GM04504 (cell line): ENCODE measurements around the gene MVB12B.

ENCODE experiments used
- DNase-seq: peaks from one replicate; pipeline ENCODE4 v3.0.0-alpha.2; 2012; ENCODE audit warnings: low read depth

Gene MVB12B

GRCh38 chr9:126431077-126431742 lies 104.6 kb downstream of the MVB12B start:
- DNase-seq = no peak

GRCh38 chr9:126432659-126433058 lies 106.0 kb downstream of the MVB12B start:
- DNase-seq = no peak

DNA sequence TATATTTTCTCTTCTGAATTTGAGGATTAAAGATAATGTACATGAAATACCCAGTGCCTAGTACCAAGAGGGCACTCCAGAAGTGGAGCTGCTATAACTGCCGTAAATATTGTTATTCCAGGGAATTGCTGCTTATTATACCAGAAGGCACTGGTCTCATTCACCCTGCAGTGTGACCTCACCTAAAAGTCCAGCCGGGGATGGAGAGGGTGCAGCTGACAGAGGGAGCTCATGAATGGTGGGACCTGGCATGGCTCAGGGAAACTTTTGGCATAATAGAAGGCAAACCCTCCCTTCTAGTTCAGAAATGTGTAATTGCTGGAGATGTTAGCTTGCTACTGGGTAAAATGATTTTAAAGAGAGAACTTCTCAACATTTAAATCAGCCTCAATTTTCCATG lies 108.5 kb downstream of the MVB12B start:
- DNase-seq = no peak

GRCh38 chr9:126435626-126436025 lies 109.0 kb downstream of the MVB12B start:
- no peak for DNase-seq

DNA sequence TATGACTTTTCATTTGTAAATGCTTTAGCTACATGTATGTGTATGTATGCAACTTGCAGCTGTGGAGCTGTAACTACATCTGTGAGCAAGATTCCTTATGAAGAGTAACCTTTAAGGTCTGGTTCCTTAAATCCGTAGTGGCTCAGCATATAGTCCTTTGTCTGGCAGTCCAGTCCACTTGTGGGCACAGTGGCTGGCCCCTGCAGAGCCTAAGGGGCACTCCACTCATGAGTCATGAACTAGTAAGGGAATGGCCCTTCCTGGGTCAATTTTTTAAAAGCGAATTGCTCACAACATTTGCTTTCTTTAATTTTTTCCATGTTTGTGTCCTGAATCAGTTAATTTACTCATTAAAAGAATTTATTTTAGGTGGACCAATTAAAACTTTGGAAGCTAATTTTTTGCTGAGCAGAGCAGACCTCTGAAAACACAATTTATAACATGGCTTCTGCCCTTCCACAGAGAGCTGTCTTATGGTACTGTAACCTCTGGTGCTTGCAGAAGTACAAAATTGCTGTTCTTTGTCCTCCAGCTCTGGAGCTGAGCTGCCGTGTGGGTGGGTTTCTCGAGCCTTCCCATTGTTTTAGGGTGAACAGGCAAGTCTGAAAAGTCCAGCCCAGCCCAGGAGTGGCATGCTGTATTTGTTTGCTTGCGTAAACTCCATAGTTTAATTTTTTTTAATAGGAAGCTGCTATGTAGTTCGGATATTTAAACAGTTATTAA lies 110.1 kb downstream of the MVB12B start:
- DNase-seq = no peak

- no peak for DNase-seq
These were observed 110.6 kb downstream of the MVB12B start for GRCh38 chr9:126437268-126437666.

GRCh38 chr9:126437701-126438100 lies 111.1 kb downstream of the MVB12B start:
- DNase-seq = no peak

DNA sequence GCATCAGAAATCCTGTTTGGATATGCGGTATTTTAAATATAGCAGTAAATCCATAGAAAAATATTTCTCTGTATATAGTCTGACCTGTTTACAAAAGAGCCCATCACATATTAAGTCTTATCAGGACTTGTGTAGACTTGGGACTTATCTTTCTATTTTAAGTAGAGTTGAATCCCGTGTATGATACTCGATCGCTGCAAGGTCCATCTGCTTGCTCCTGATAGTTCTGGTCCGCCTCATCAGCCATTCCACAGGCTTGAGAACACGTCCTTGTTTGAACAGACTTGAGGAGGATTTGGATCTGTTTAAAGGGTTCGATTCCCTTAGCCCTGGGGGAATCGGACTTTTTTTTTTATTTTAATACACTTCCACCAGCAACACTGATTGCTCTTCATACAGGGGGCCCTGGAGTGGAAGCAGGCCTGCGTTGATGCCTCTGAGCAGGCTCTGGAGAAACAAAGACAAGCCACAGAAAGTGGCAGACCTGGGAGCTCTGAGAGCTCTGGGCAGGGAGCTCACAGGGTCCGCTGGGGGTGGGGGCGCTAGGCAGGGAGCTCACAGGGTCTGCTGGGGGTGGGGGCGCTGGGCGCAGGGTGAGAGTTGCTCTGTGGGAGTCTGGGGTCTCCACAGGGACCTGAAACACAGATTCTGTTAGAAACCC lies 112.2 kb downstream of the MVB12B start:
- no peak for DNase-seq

DNA sequence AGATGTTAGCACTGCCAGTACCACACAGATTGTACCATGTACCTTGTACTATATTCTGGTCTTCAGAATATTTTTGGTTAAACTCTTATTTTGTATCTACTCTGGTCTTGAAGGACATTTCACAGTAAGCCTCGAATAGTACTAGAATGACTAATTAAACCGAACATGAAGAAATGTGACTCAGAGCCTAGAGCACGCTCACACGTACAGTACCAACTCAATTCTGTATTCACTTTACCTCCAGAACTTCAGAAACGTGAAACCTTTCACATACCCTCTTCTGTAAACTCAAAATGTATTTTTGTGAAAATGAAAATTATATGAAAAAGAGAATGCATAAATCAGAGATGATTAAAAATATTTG lies 112.8 kb downstream of the MVB12B start:
- DNase-seq = peak; percentile 28

DNA sequence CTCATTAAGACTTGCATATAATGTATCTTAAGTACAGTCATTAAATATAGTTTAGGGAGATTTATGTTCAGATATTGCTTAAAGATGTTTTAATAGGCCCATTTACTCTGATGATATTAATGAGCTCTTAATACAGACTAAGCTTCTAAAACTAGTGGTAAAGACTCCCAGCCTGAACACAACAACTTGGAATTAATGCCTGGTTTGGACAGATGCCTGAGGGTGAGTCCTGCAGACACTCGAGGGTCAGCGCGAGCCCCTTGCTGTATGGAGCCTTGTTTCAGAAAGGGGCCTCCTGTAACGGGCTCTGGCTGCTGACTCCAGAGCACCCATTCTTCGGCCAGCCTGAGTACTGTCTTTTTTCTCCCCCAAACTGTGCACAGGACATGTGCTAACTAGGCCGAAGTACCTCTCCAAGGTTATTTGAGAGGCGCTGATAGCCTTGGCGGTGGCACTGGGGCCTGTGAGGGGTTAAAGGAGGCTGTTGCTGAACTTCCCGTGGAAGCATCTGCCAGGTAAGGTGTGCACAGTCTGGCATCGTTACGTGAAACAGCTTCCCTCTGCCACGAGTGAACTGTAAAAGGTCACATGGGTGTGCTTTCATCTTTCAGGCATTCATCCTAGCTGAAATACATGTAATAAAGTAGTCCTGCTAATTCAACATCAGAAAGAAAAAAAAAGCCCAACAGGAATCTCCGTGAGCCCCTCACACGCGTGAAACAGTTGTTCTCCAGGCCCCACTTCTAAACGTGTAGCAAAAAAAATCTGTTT lies 113.4 kb downstream of the MVB12B start:
- DNase-seq = no peak

GRCh38 chr9:126440940-126441339 lies 114.3 kb downstream of the MVB12B start:
- peak; percentile 59 for DNase-seq

DNA sequence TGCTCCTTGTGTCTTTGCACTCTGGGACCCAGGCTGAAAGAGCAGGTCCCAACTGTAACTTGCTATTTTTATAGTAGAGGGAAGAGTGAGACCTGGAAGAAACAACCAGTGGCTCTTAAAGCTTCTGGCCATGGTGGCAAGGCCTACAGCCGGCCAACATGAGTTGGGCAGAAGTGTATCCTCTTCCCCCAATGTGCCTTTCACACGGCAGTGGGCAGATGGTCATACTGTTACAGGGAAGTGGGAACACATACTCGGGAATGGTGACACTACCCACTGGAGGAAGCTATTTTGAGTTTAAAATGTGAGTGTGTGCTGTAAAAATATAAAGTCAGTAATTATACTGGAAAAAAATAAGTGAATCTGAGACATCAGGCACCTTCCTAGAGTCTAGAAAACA lies 116.0 kb downstream of the MVB12B start:
- no peak for DNase-seq

DNA sequence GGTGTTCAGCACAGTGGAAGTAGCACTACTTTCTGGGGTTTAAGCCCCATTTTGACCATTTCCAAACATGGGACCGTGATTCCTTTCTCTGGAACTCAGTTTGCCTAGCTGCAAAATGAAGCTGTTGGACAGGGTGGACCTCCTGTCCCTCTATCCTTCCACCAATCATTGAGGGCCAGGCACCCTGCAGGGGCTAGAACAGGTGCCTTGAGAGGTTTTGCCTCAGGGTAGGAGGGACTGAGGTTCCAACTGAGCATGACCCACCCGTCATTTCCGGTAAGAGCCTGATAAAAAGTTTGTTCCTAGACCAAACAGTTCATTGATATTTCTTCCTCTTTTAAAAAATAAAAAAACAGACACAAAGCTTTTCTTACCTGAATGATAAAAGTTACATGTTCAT lies 116.5 kb downstream of the MVB12B start:
- DNase-seq = no peak

DNA sequence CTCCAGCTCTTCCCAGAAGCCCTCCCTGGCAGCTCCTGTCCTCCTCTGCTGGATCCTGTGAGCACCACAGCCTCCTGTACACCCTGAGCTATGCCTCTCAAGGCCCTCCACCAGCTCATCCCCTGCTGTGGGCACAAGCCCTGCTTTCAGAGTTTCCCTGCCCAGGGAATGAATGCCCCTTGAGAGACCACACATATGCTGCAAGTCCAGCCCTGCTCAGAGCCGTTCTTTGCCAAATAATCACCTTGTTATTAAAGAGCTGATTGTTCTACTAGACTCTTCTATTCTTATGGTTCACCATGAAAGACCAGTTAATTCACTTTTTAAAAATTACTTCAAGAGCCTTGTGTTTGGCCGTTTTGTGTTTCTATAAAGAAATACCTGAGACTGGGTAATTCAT lies 121.5 kb downstream of the MVB12B start:
- no peak for DNase-seq

GRCh38 chr9:126448865-126449577 lies 122.4 kb downstream of the MVB12B start:
- no peak for DNase-seq

- no peak for DNase-seq
These were observed 123.4 kb downstream of the MVB12B start for GRCh38 chr9:126449725-126450667.

DNA sequence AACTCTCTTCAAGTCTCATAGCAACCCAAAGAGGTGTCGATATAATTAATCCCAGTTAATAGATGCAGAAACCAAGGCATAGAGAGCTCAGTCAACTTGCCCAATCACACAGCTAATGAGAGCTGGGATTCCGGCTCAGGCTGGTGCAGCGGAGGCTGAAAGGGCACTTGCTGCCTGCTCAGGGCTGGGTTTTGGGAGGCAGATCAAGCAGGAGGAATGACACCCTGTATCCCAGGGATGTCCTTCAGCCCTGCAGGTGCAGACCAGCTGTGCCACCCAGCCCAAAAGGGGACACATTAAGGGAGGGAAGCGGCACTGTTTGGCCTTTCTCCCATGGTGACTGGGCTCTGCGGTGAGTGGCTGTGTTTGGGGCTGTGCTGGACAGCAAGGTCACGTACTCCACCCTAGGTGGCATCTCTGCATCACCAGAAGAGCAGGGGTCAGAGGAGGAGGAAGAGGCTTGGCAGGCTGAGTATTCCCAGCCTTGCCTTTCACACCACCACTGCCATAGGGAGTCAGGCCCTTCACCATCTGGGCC lies 124.1 kb downstream of the MVB12B start:
- DNase-seq = no peak

- no peak for DNase-seq
These were observed 124.8 kb downstream of the MVB12B start for GRCh38 chr9:126451316-126451885.

- no peak for DNase-seq
These were observed 125.5 kb downstream of the MVB12B start for GRCh38 chr9:126452106-126452505.
